ENCODE results near the gene EXOC4.
"Not testable (repeated sequence)": the region's sequence is repeated elsewhere in the genome, so short reads cannot be mapped to it uniquely, and the experiment has no call there.

EXOC4 gene

GRCh38 chr7:133319842-133320241 lies 67.0 kb downstream of the EXOC4 start:
- no peak for DNase-seq

GRCh38 chr7:133320891-133321290 lies 68.0 kb downstream of the EXOC4 start:
- no peak for DNase-seq

DNA sequence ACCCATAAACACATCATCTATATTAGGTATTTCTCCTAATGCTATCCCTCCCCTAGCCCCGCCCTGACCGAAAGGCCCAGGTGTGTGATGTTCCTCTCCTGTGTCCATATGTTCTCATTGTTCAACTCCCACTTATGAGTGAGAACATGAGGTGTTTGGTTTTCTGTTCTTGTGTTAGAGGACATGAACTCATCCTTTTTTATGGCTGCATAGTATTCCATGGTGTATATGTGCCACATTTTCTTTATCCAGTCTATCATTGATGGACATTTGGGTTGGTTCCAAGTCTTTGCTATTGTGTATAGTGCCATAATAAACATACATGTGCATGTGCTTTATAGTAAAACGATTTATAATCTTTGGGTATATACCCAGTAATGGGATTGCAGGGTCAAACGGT lies 68.5 kb downstream of the EXOC4 start:
- not testable (repeated sequence) for DNase-seq

GRCh38 chr7:133326745-133327144 lies 73.9 kb downstream of the EXOC4 start:
- DNase-seq = not testable (repeated sequence)

GRCh38 chr7:133328021-133328420 lies 75.1 kb downstream of the EXOC4 start:
- not testable (repeated sequence) for DNase-seq

DNA sequence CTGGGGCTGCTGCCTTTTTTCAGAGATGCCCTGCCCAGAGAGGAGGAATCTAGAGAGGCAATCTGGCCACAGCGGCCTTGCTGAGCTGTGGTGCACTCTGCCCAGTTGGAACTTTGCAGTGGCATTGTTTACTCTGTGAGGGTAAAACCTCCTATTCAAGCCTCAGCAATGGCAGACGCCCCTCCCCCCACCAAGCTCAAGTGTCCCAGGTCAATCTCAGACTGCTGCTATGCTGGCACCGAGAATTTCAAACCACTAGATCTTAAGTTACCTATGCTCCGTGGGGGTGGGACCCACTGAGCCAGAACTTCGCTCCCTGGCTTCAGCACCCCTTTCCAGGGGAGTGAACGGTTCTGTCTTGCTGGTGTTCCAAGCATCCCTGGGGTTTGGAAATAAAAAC lies 77.2 kb downstream of the EXOC4 start:
- DNase-seq = no peak

DNA sequence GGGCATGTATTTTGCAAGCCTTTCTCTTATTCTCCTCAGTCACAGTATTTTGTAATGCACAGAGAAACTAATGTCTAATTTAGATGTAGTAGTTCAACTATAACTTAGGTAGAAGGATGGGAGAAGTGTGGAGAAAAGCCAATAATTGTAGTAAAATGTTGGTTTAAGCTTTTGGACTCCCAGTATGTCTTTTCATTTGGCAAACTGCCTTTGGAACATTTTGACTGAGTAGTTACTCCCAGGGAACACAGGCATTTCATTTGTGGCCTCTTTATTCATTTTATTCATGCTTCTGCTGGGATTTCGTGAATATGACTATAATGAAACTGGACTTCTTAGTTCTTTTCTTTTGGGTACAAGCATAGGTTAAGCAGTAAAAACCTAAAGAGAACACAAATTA lies 79.0 kb downstream of the EXOC4 start:
- DNase-seq = no peak

DNA sequence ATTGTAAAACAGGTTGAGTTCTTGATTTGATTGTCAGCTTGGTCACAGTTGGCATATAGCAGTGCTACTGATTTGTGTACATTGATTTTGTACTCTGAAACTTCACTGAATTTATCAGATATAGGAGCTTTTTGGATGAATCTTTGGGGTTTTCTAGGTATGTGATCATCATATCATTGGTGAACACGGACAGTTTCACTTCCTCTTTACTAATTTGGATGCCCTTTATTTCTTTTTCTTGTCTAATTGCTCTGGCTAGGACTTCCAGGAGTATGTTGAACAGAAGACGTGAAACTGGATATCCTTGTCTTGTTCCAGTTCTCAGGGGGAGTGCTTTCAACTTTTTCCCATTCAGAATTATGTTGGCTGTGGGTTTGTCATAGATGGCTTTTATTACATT lies 86.9 kb downstream of the EXOC4 start:
- no peak for DNase-seq

DNA sequence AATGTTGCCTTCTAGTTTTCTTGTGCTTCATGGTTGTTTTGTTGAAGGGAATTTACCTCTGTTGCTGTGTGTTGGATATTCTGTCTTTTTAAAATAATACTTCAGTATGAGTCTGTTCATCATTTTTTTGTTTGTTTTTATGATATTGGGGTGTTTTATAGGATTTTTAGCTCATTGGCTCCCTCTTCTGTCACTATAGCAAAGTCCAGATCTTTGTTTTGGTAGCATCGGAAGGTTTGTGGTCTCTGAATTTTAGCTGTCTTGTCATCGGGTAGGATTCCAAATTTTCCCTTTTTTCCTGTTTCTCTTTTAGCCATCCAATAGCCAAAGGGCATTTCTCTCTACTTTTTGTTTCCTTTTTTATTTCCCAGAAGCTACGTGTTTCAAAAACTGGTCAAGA lies 91.4 kb downstream of the EXOC4 start:
- peak; percentile 2 for DNase-seq

DNA sequence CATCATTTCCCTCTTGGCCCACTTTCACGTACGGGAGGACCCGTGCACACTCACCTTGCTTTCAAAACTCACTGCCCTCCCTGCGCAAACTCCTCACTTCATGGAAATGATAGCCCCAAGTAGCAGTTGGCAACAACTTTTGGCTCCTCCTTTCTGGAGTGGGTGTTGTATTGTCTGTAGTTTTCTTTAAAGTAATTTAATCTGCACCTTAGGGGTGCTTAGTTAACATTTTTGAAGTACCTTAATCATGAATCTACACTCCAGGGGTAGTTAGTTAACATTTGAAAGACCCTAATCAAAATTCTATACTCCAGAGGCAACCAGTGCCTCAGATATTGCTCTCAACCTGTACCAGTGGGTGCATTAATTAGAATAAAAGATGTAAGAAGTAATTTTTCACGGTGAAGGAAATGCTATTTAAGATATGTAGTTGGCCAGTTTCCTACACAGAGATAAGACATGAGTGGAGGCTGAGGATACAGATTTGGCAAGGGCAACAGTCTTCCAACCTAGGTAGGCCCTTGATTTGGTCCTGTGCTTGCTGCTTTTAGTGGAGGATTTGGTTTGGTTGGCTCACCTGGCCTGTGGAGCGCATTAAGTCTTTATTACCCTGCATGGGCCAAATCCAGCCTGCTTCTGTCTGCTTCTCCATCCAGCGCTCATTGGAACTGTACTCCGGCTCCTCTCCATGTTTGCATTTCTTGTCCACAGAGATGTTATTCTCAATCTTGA lies 93.0 kb downstream of the EXOC4 start:
- no peak for DNase-seq

DNA sequence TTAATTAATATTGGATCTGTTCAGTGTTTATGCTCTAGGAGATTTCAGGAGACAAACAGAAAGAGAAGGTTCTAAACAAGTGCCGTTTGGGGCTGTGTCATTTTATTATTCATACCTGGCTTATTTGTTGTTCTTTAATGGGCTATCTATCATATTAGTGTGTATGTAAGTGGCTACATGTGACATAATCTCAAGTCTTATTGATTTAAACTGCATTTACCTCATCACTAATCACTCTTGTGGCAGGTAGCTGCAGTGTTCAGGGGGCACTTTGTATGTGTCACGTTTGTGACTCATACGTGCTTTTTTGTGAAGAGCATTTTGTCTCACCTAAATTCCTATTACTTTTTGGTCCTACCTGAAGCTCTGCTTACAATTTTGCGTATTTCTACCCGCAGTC lies 95.4 kb downstream of the EXOC4 start:
- no peak for DNase-seq

- DNase-seq = no peak
Observed at GRCh38 chr7:133349101-133349500, 96.2 kb downstream of the EXOC4 start.

DNA sequence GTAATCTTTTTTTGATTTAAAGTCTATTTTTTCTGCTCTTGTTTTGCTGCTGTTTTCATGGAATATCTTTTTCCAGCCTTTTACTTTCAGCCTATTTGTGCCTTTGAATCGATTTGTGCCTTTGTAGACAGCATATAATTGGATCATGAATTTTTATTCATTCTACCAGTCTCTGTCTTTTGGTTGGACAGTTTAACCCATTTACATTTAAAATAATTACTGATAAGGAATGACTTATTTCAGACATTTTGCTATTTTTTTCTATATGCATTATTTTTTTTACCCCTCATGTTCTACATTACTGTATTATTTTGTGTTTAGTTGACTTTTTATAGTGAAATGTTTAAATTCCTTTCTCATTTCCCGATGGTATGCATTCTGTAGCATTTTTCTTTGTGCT lies 99.6 kb downstream of the EXOC4 start:
- DNase-seq = no peak

GRCh38 chr7:133353775-133354174 lies 100.9 kb downstream of the EXOC4 start:
- no peak for DNase-seq

GRCh38 chr7:133354546-133355324 lies 101.9 kb downstream of the EXOC4 start:
- no peak for DNase-seq

DNA sequence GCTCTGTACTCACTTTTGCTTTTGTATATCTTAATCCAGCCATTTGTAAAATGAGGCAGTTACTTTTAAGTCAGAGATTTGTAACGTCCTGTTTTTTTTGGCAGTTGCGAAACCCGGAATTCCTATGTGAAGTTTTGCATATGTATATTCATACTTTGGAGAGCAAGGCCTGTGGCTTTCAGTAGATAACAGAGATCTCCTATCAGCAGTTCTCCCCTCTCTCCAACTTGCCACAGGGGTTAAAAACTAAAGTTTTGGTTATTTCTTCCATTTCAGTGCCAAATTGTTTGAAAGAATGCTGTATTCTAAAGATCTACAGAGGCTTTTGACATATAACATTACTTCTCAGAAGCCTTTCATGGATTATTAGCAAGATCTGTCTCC lies 102.4 kb downstream of the EXOC4 start:
- no peak for DNase-seq

DNA sequence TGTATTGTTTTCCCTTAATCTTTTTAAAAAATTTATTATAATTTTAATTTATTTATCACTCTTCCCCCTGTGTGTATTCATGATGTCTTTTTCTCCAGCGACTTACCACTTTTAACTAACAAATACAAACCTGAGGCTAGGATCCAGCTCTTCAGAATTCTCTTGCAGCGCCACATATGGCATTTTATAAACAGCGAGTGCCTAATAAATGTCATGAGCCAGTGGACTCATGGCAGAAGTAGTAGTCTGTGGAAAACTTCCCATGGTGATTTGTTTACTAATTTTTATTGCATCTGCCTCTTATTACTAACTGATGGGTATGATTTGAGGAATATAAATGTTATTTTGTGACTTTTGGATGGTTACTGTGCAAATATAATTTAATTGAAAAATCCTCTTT lies 102.9 kb downstream of the EXOC4 start:
- no peak for DNase-seq

GRCh38 chr7:133358708-133359107 lies 105.8 kb downstream of the EXOC4 start:
- no peak for DNase-seq

DNA sequence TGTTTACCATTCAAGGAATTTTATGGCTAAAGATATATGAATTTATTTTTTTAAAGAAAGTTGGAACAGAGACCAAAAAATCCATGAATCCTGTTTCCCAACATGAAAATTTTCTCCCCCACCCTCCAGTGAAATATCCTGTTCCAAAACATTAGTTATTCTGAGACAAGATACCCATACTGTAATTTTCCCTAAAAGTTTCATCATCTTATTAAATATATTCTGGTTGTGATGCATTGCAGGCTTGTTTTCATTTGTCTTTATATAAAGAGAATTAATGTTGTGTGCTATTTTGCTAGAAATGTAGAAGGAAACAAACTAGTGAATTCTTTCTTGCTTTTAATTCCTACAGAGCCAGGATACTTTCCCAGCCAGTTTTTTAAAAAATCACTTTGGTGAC lies 106.6 kb downstream of the EXOC4 start:
- DNase-seq = no peak

- DNase-seq = no peak
Observed at GRCh38 chr7:133360201-133360600, 107.3 kb downstream of the EXOC4 start.

- no peak for DNase-seq
Observed at GRCh38 chr7:133361806-133362205, 108.9 kb downstream of the EXOC4 start.

DNA sequence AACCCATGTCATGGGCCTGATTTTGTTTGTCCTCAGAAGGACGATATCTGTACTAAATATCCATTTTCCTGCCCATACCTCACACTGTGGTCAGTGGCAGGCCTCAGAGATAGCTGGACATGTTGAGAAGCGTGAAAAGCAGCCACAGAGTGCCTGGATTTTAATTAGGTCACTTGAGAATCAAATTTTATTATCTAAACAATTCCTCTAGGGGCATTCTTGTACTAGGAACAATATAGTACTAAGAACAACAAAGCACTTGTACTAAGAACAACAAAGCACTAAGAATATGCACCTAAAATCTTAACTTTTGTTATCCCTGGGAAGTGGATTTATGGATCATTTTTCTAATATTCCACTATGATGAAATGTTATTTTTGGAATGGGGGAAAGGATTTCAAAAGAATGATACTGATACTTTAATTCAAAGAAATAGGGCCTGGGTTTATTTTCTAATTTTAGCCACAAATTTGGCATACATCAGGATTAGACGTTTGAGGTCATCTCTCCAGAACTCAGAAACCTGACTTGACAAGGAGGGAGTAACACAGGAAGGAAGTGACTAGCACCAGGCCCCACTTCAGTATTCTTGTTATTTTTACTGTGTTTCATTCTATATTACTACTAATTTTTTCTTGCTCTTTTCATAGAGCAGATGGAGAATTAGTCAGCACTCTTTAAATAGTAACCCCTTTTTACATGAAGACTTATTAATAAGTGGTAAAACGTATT lies 112.2 kb downstream of the EXOC4 start:
- no peak for DNase-seq

- no peak for DNase-seq
Observed at GRCh38 chr7:133365917-133366316, 113.0 kb downstream of the EXOC4 start.

- DNase-seq = no peak
Observed at GRCh38 chr7:133367561-133367960, 114.7 kb downstream of the EXOC4 start.

Measured in NCI-H146 (cell line).